GM10248 (cell line): ENCODE data around the gene GBF1.
"Not testable (repeated sequence)": the region's sequence is repeated elsewhere in the genome, so short reads cannot be mapped to it uniquely, and the experiment has no call there.

ENCODE experiments used
- CTCF ChIA-PET: fragments of 300-600 bp; sonication (Branson Sonifier 250); formaldehyde crosslinking; extraction: SDS; loops from one replicate; lab custom pipeline; 2021; ENCODE audit warnings: antibody characterized with exemption; lab: Yijun Ruan, JAX
- POLR2A ChIA-PET: fragments of 350-650 bp; sonication (Branson Sonifier 250); formaldehyde crosslinking; extraction: SDS; loops from one replicate; lab custom pipeline; 2020; ENCODE audit warnings: antibody characterized with exemption; lab: Yijun Ruan, JAX
- DNase-seq: peaks from one replicate; pipeline ENCODE4 v3.0.0; 2012; ENCODE audit errors: extremely low spot score
- TF ChIP-seq, protein P1 (sequence below): IDR thresholded peaks from 2 replicates; pipeline ENCODE4 v1.5.1; 2012; ENCODE audit warnings: mild to moderate bottlenecking, low read depth; ENCODE audit errors: extremely low read depth, missing control alignments, control extremely low read depth

Gene GBF1

DNA sequence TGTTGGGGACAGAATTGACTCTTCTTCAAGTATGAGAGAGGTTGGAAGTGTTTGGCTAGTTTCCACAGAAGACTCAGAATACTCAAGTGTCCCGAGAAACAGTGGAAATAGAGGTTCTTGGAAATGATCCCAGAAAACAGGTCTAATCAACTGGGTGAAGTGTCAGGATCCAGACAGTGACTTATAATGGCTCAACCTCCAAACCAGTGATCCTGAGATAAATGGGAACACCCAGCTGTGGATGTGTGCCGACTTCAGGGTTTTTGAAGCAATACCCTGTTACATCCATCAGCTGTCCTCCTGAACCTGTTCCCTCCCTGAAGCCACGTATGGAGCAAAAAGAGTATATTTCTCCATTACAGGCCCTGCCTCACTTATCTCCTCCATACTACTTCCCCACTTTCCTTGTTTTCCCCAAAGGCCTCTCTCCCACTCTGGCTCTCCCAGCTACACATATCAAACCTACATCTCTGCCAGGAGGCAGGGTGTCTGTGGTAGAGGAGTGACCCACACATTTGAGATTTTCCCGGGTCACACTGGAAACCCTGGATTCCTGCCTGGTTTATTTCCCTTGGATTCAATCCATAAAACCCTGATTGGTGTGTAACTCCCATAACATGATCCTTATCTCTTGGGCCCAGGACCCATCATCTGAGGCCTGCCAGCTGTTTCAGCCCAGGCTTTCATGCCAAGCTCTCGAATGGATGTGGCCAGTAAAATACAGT is 36.9 kb upstream of the GBF1 start:
- CTCF ChIA-PET: interaction anchor here (0.7 to 2.2 kb wide), 5 partner anchors 12 to 51 kb away, joined by 3 to 9 read pairs (median 8); no protein-coding TSS in a partner anchor
- no peak for DNase-seq
- POLR2A ChIA-PET: no interaction called here
- TF ChIP-seq, protein P1, sequence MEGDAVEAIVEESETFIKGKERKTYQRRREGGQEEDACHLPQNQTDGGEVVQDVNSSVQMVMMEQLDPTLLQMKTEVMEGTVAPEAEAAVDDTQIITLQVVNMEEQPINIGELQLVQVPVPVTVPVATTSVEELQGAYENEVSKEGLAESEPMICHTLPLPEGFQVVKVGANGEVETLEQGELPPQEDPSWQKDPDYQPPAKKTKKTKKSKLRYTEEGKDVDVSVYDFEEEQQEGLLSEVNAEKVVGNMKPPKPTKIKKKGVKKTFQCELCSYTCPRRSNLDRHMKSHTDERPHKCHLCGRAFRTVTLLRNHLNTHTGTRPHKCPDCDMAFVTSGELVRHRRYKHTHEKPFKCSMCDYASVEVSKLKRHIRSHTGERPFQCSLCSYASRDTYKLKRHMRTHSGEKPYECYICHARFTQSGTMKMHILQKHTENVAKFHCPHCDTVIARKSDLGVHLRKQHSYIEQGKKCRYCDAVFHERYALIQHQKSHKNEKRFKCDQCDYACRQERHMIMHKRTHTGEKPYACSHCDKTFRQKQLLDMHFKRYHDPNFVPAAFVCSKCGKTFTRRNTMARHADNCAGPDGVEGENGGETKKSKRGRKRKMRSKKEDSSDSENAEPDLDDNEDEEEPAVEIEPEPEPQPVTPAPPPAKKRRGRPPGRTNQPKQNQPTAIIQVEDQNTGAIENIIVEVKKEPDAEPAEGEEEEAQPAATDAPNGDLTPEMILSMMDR: no peak

DNA sequence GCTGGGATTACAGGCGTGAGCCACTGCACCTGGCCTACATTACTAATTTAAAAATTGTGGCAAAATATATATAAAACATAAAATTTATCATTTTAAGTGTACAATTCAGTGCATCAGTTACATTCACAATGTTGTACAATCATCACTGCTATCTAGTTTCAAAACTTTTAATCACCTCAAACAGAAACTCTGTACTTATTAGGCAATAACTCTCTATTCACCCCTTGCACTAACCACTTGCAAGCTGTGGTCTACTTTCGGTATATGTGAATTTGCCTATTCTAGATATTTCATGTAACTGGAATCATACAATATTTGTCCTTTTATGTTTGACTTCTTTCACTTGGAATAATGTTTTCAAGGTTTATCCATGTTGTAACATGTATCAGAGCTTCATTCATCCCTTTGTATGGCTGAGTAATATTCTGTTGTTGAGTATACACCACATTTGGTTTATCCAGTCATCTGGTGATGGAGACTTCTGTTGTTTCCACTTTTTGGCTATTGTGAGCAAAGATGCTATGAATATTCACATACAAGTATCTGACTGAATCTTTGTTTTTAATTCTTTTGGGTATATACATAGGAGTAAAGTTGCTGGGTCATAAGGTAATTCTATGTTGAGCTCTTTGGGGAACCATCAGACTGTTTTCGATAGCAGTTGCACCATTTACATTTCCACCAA is 33.6 kb upstream of the GBF1 start:
- TF ChIP-seq, protein P1: no peak
- POLR2A ChIA-PET: no interaction called here
- no peak for DNase-seq
- CTCF ChIA-PET: interaction anchor here (0.8 to 1.7 kb wide), 7 partner anchors 10 to 182 kb away, joined by 3 to 9 read pairs (median 3); partner anchors contain the start of gene ELOVL3

DNA sequence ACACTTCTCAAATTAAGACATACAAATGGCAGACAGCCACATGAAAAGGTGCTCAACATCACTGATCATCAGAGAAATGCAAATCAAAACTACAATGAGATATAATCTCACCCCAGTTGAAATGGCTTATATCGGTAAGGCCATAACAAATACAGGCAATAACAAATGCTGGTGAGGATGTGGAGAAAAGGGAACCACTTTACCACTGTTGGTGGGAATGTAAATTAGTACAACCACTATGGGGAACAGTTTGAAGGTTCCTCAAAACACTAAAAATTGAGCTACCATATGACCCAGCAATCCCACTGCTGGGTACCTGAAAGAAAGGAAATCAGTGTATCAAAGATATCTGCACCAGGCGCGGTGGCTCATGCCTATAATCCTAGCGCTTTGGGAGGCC is 31.7 kb upstream of the GBF1 start:
- CTCF ChIA-PET: interaction anchor here (1.0 to 1.3 kb wide), 3 partner anchors 16 to 186 kb away, joined by 3 to 4 read pairs (median 4); no protein-coding TSS in a partner anchor
- POLR2A ChIA-PET, DNase-seq: not testable (repeated sequence)

DNA sequence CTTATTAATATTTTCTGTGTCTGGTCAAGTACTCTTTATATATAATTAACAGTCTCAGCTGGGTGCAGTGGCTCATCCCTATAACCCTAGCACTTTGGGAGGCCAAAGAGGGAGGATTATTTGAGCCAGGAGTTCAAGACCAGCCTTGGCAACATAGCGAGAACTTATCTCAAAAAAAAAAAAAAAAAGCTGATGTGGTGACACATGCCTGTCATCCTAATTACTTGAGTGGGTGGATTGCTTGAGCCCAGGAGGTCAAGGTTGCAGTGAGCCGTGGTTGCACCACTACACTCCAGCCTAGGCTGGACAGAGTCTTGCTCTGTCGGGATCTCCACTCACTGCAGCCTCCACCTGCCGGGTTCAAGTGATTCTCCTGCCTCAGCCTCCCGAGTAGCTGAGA is 26.0 kb upstream of the GBF1 start:
- CTCF ChIA-PET: interaction anchor here (1.0 to 4.5 kb wide), 8 partner anchors 8 to 180 kb away, joined by 3 to 57 read pairs (median 5); no protein-coding TSS in a partner anchor

DNA sequence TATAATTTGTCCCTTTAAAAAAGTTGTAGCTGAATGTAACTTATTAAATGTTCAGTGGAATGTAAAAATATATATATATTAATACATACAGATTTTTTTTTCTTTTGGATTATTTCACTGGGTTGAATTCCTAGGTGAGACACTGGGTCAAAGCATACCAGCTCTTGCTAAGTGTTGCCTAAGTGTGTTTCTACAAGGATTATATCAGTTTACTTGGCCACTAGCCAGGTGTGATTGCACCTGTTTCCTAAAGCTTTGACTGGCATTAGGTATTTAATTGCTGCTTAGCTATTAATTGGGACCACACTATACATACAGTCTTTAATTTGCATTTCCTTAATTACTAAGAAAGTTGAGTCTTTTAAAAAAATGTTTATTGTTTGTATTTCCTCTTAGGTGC is 24.7 kb upstream of the GBF1 start:
- TF ChIP-seq, protein P1: no peak
- CTCF ChIA-PET: interaction anchor here (1.0 to 4.5 kb wide), 9 partner anchors 10 to 213 kb away, joined by 3 to 57 read pairs (median 6); partner anchors contain the start of gene CUEDC2

More for the DNA sequence above, 26.0 kb upstream of the GBF1 start:
- POLR2A ChIA-PET: interaction anchor here (0.6 kb wide), 1 partner anchor 21 kb away, joined by 3 read pairs; no protein-coding TSS in a partner anchor
- TF ChIP-seq, protein P1: no peak
- no peak for DNase-seq

DNA sequence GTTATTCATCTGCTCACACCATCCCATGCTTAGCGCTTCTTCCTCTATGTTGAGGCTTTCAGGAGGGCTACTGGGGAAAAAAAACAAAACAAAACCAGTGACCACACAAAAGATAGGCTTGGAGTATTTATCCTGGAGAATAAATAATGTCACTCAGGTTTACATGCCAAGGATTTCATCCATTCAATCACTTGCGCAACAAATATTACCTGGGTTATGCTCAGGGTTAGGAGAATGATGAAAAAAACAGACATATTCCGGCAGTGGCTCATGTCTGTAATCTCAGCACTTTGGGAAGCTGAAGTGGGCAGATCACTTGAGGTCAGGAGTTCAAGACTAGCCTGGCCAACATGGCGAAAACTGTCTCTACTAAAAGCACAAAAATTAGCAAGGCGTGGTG is 22.5 kb upstream of the GBF1 start:
- ChIA-PET POLR2A (no interaction called here), CTCF (interaction anchor here (1.4 to 19.9 kb wide), 5 partner anchors 9 to 131 kb away, joined by 3 to 566 read pairs (median 5); no protein-coding TSS in a partner anchor)
- DNase-seq: no peak
- TF ChIP-seq, protein P1: no peak

More for the DNA sequence above, 24.7 kb upstream of the GBF1 start:
- POLR2A ChIA-PET: no interaction called here
- no peak for DNase-seq
